Keratinocyte (primary cell): ENCODE results near the gene HOTAIR. TPM values are rescaled to one million over a fixed set of nuclear protein-coding genes. Genes with fewer than 3 reads are reported as not detected.

Experiments
- DNase-seq: peaks from one replicate; pipeline ENCODE4 v3.0.0-alpha.2; 2011; ENCODE audit warnings: low read depth, missing footprints, low spot score
- FAIRE-seq: peaks from 2 replicates; lab custom pipeline; 2011; peaks lifted over from hg19 to GRCh38; lab: Jason Lieb, UNC
- H2AFZ ChIP-seq: 2 replicates; pipeline ENCODE4 v1.6.0; 2012; ENCODE audit warnings: low read length, control low read depth, inconsistent platforms; ENCODE audit not compliant: control insufficient read depth
- H3K27ac ChIP-seq: 2 replicates; pipeline ENCODE4 v1.5.1; 2011; ENCODE audit warnings: low read length; ENCODE audit not compliant: control insufficient read depth, insufficient read depth
- H3K27me3 ChIP-seq: 3 replicates; pipeline ENCODE4 v1.6.0; 2011; ENCODE audit warnings: low read length; ENCODE audit not compliant: control insufficient read depth, insufficient read depth; ENCODE audit errors: extremely low read depth
- H3K36me3 ChIP-seq, 2 experiments: 2 replicates in 1 of 2; 3 replicates in 1 of 2; pipeline ENCODE4 v1.5.1; 2011; ENCODE audit warnings: low read length in 2 of 2, mild to moderate bottlenecking in 1 of 2; ENCODE audit not compliant: control insufficient read depth in 2 of 2, insufficient read depth in 2 of 2; ENCODE audit errors: extremely low read depth in 1 of 2
- H3K4me1 ChIP-seq: 3 replicates; pipeline ENCODE4 v1.5.1; 2011; ENCODE audit warnings: low read length; ENCODE audit not compliant: control insufficient read depth, insufficient read depth; ENCODE audit errors: extremely low read depth
- H3K4me2 ChIP-seq: 3 replicates; pipeline ENCODE4 v1.6.0; 2011; ENCODE audit warnings: low read depth, low read length; ENCODE audit not compliant: control insufficient read depth, insufficient read depth; ENCODE audit errors: extremely low read depth
- H3K4me3 ChIP-seq, 3 experiments: fragments of 200-600 bp in 1 of 3; sonication (generic) in 1 of 3; 2 replicates in 2 of 3; 3 replicates in 1 of 3; pipeline ENCODE4 v1.5.1; 2011 to 2016; ENCODE audit warnings: low read length in 3 of 3, mild to moderate bottlenecking in 3 of 3, control low read depth in 2 of 3, inconsistent platforms in 1 of 3, low read depth in 1 of 3, mixed read lengths in 1 of 3, mixed run types in 1 of 3, moderate library complexity in 1 of 3; ENCODE audit not compliant: control insufficient read depth in 2 of 3, insufficient read depth in 2 of 3; ENCODE audit errors: extremely low read depth in 1 of 3
- H3K79me2 ChIP-seq: 2 replicates; pipeline ENCODE4 v1.6.0; 2012; ENCODE audit warnings: low read length; ENCODE audit not compliant: control insufficient read depth, insufficient read depth
- H3K9ac ChIP-seq: 3 replicates; pipeline ENCODE4 v1.6.0; 2011; ENCODE audit warnings: low read length; ENCODE audit not compliant: control insufficient read depth, insufficient read depth; ENCODE audit errors: extremely low read depth
- H3K9me1 ChIP-seq: 3 replicates; pipeline ENCODE4 v1.6.0; 2011; ENCODE audit warnings: low read length; ENCODE audit not compliant: control insufficient read depth, insufficient read depth; ENCODE audit errors: extremely low read depth
- H3K9me3 ChIP-seq: 2 replicates; pipeline ENCODE4 v1.5.1; 2012; ENCODE audit warnings: low read depth, low read length; ENCODE audit not compliant: control insufficient read depth
- H4K20me1 ChIP-seq: 3 replicates; pipeline ENCODE4 v1.6.0; 2011; ENCODE audit warnings: low read length; ENCODE audit not compliant: control insufficient read depth, insufficient read depth; ENCODE audit errors: extremely low read depth
- CTCF ChIP-seq, 3 experiments: IDR thresholded peaks in 1 of 3; conservative IDR thresholded peaks in 1 of 3; optimal IDR thresholded peaks in 1 of 3; 2 replicates in 2 of 3; 3 replicates in 1 of 3; pipeline versions ENCODE3 to v1.5.1; 2011; ENCODE audit warnings: low read length in 3 of 3, mild to moderate bottlenecking in 3 of 3, moderate library complexity in 2 of 3, control low read depth in 1 of 3, inconsistent platforms in 1 of 3; ENCODE audit not compliant: insufficient read depth in 2 of 3; ENCODE audit errors: extremely low read depth in 1 of 3
- EZH2 ChIP-seq: IDR thresholded peaks from one replicate; pipeline ENCODE4 v1.6.1; 2012; ENCODE audit warnings: inconsistent platforms, mild to moderate bottlenecking, low read length, moderate library complexity
- dilution Hi-C: fragments of 300-500 bp; cut with MboI; formaldehyde crosslinking; loops from one replicate; pipeline ENCODE4 v1.7.0; 2020; ENCODE audit warnings: low sequenced_read_pairs; ENCODE audit not compliant: extremely low pct_ligation_motif_present
- polyA plus RNA-seq, 5 experiments: library from polyadenylated mRNA; depleted of rRNA in 3 of 5; stranded (reverse) in 3 of 5; stranded (forward) in 1 of 5; unstranded in 1 of 5; fragments of >200 nt; gene quantifications; 1 replicate in 1 of 5; 2 replicates in 3 of 5; 3 replicates in 1 of 5; pipeline versions ENCODE4 v1.2.1 to v1.2.3, GENCODE V29; 2011 to 2012; ENCODE audit warnings: missing spikeins in 2 of 5, low read depth in 1 of 5, low replicate concordance in 1 of 5

Gene HOTAIR
- polyA plus RNA-seq, 1 donor (not counting 4 experiments of a cell fraction or from before 2014, with no cell fraction given) = 4.0 TPM

- Histone ChIP-seq H3K79me2 (no peaks in the 10 kb centered on the region), H3K27ac (no peak within 1 kb of the TSS), H2AFZ (peak within 1 kb of the TSS; percentile 80), H3K4me2 (peak within 1 kb of the TSS; percentile 85), H3K9me3 (no peaks in the 10 kb centered on the region), H4K20me1 (no peaks in the 10 kb centered on the region), H3K36me3 (no peaks in the 10 kb centered on the region), H3K27me3 (peaks cover 92% of the 10 kb centered on the region), H3K4me1 (peaks cover 43% of the 10 kb centered on the region), H3K9me1 (no peaks in the 10 kb centered on the region), H3K9ac (peak within 1 kb of the TSS; percentile 52), H3K4me3 (peak within 1 kb of the TSS; percentile 51 to 61 (median 60))
- FAIRE-seq (no peak), DNase-seq (no peak)
- dilution Hi-C loops = no loop called here
- no peak for TF ChIP-seq EZH2
- no peak for TF ChIP-seq CTCF (optimal IDR thresholded peaks at IDR 0.05 in 1 of 3, IDR thresholded peaks at IDR 0.05 in 1 of 3, conservative IDR thresholded peaks at IDR 0.05 in 1 of 3; ENCODE audit: extremely low read depth in 1 of 3, insufficient read depth in 2 of 3, low read length in 3 of 3)
Measured at GRCh38 chr12:53954694-53955035, 20.1 kb downstream of the HOTAIR start, which contains the start of gene HOXC12. TSS of gene HOXC12 (plus strand) at chr12:53954903. CDS start at chr12:53954930, 27 bp downstream.

GRCh38 chr12:53953831-53954693 lies 20.7 kb downstream of the HOTAIR start:
- no peak overlapping the region for H2AFZ ChIP-seq
- H4K20me1 ChIP-seq = no peaks in the 10 kb centered on the region
- DNase-seq = no peak
- no peak overlapping the region for H3K27ac ChIP-seq
- H3K4me2 ChIP-seq = no peak overlapping the region
- peak overlapping the region in 1 of 3 experiments; percentile 60 for H3K4me3 ChIP-seq
- H3K27me3 ChIP-seq = peaks cover 89% of the 10 kb centered on the region
- no peak for FAIRE-seq
- H3K4me1 ChIP-seq = peaks cover 43% of the 10 kb centered on the region
- H3K79me2 ChIP-seq = no peaks in the 10 kb centered on the region
- H3K36me3 ChIP-seq = no peaks in the 10 kb centered on the region
- TF ChIP-seq EZH2 (no peak), CTCF (optimal IDR thresholded peaks at IDR 0.05 in 1 of 3, IDR thresholded peaks at IDR 0.05 in 1 of 3, conservative IDR thresholded peaks at IDR 0.05 in 1 of 3; ENCODE audit: extremely low read depth in 1 of 3, insufficient read depth in 2 of 3, low read length in 3 of 3) (no peak)
- H3K9me3 ChIP-seq = no peaks in the 10 kb centered on the region
- H3K9ac ChIP-seq = no peak overlapping the region
- no peaks in the 10 kb centered on the region for H3K9me1 ChIP-seq
- dilution Hi-C loops = no loop called here
